Measurements from ENCODE around the gene MAP3K20. TPM values are rescaled to one million over a fixed set of nuclear protein-coding genes. Genes with fewer than 3 reads are reported as not detected.

MAP3K20 gene
- total and polyA plus RNA-seq, 2 of the 8 experiments (the other 6 are each of a cell fraction or from before 2014, with no cell fraction given), result 3.1 to 11.1 TPM

GRCh38 chr2:173059971-173060461 is 15.6 kb upstream of the MAP3K20 start:
- ChIA-PET CTCF (ENCODE audit: partially characterized antibody) (no interaction called here), POLR2A (ENCODE audit: partially characterized antibody) (interaction anchor here (1.3 kb wide), 1 partner anchor 13 kb away, joined by 5 read pairs; no protein-coding TSS in a partner anchor)
- no peak overlapping the region for H3K18ac ChIP-seq (ENCODE audit: extremely low read depth, low read length)
- H3K9ac ChIP-seq (replicated peaks in 1 of 4; ENCODE audit: extremely low read depth in 1 of 4, low read depth in 3 of 4, low read length in 3 of 4), result no peak overlapping the region
- H4K20me1 ChIP-seq (replicated peaks in 1 of 2; ENCODE audit: control insufficient read depth in 1 of 2, insufficient read depth in 2 of 2, low read length in 2 of 2), result no peaks in the 10 kb centered on the region
- H2BK5ac ChIP-seq (ENCODE audit: low read depth, low read length), result no peak overlapping the region
- H2BK12ac ChIP-seq (ENCODE audit: low read depth, low read length), result no peak overlapping the region
- H2BK20ac ChIP-seq (ENCODE audit: low read length), result no peak overlapping the region
- H3K27ac ChIP-seq (ENCODE audit: low read depth, low read length), result no peak overlapping the region
- no peak overlapping the region for H3K56ac ChIP-seq (replicated peaks; ENCODE audit: insufficient read length, low read depth, low read length)
- H3K27me3 ChIP-seq (replicated peaks in 1 of 4; ENCODE audit: control insufficient read depth in 3 of 4, extremely low read depth in 1 of 4, insufficient read depth in 3 of 4, low read length in 3 of 4), result no peaks in the 10 kb centered on the region
- no peak overlapping the region for H2BK120ac ChIP-seq (replicated peaks; ENCODE audit: low read depth, low read length)
- H3K14ac ChIP-seq (ENCODE audit: insufficient read length), result no peak overlapping the region
- H3K36me3 ChIP-seq (ENCODE audit: control insufficient read depth in 2 of 4, insufficient read depth in 4 of 4, low read length in 3 of 4), result no peaks in the 10 kb centered on the region
- no peak overlapping the region for H4K91ac ChIP-seq (replicated peaks; ENCODE audit: insufficient read length, low read length)
- H3K23me2 ChIP-seq (ENCODE audit: low read depth, low read length), result no peaks in the 10 kb centered on the region
- no peak overlapping the region for H3K4me3 ChIP-seq (ENCODE audit: extremely low read depth in 1 of 4, insufficient read depth in 2 of 4, low read depth in 3 of 4, low read length in 4 of 4)
- no peak overlapping the region for H2BK15ac ChIP-seq (ENCODE audit: low read length)
- WGBS, 2 experiments (ENCODE audit: extremely low coverage in 1 of 2, insufficient coverage in 1 of 2, insufficient read length in 1 of 2, insufficient replicate concordance in 2 of 2, low coverage in 1 of 2, low lambda C conversion rate in 2 of 2, missing lambda C conversion rate in 1 of 2), result 77% methylated on average over 5 of the region's 5 CpGs; no CpG with 5 or more reads in 1 of the 2 experiments
- TF ChIP-seq POLR2A (IDR thresholded peaks at IDR 0.05; ENCODE audit: control extremely low read depth in 1 of 2, low read depth in 2 of 2, low read length in 2 of 2) (no peak), RAD21 (IDR thresholded peaks at IDR 0.05 in 1 of 2, conservative IDR thresholded peaks at IDR 0.05 in 1 of 2; ENCODE audit: low read depth in 2 of 2, low read length in 2 of 2) (no peak)
- no peak overlapping the region for H2AFZ ChIP-seq (ENCODE audit: low read length)
- no peaks in the 10 kb centered on the region for H3K79me1 ChIP-seq (ENCODE audit: low read depth, low read length)
- 0 out of 7 replicates have a peak, but pooled peaks cover 0 to 2% (median 0%) of the 10 kb centered on the region in 4 experiments for H3K4me1 ChIP-seq (replicated peaks in 1 of 4; ENCODE audit: control insufficient read depth in 3 of 4, insufficient read depth in 4 of 4, low read length in 3 of 4)
- DNase-seq (ENCODE audit: low read depth in 1 of 2, low spot score in 2 of 2) (no peak), FAIRE-seq (no peak)
- no peaks in the 10 kb centered on the region for H3K79me2 ChIP-seq (ENCODE audit: control insufficient read depth in 1 of 2, insufficient read depth in 2 of 2, low read length in 2 of 2)
- H2AK5ac ChIP-seq (ENCODE audit: low read depth, low read length), result no peak overlapping the region
- no peak overlapping the region for H4K8ac ChIP-seq (ENCODE audit: extremely low read depth, insufficient read depth, low read length)
- no peaks in the 10 kb centered on the region; a peak in 2 of 4 replicates for H3K9me3 ChIP-seq (ENCODE audit: insufficient read depth in 2 of 2, low read depth in 1 of 2, low read length in 1 of 2)
- H4K5ac ChIP-seq (ENCODE audit: insufficient read length, low read depth, low read length), result no peak overlapping the region
- no peak overlapping the region for H3K4ac ChIP-seq (replicated peaks; ENCODE audit: insufficient read length, low read depth, low read length)
- H3K23ac ChIP-seq (ENCODE audit: insufficient read length), result no peak overlapping the region
- no peak overlapping the region for H3K4me2 ChIP-seq (ENCODE audit: insufficient read depth in 1 of 2, low read depth in 2 of 2, low read length in 2 of 2)

All from H1 (cell line).